Tibial nerve (tissue), 4 donors: ENCODE results near the gene PSD2.

Experiments used
- CTCF ChIP-seq, 5 experiments: fragments of 200-600 bp in 3 of 5; fragments of 450-650 bp in 2 of 5; sonication (generic) in 3 of 5; IDR thresholded peaks; one replicate each; pipeline ENCODE4 v1.5.1; 2016 to 2019; ENCODE audit warnings: antibody characterized with exemption in 5 of 5, mild to moderate bottlenecking in 3 of 5, moderate library complexity in 2 of 5
- EP300 ChIP-seq, 2 donors: sonication (generic); formaldehyde crosslinking; IDR thresholded peaks; one replicate each; pipeline ENCODE4 v1.6.1; 2017; ENCODE audit warnings: antibody characterized with exemption in 2 of 2, mild to moderate bottlenecking in 1 of 2
- POLR2A ChIP-seq, 2 donors: fragments of 450-650 bp; IDR thresholded peaks; one replicate each; pipeline ENCODE4 v1.6.1; 2017; ENCODE audit warnings: antibody characterized with exemption in 2 of 2, mild to moderate bottlenecking in 2 of 2, moderate library complexity in 2 of 2

- no peak for TF ChIP-seq POLR2A (IDR thresholded peaks at IDR 0.05)
- TF ChIP-seq CTCF (IDR thresholded peaks at IDR 0.05): no peak
- TF ChIP-seq EP300 (IDR thresholded peaks at IDR 0.05): no peak
Measured at GRCh38 chr5:139816566-139816965, 21.0 kb downstream of the PSD2 start.
